Measurements from ENCODE around the gene HK2. TPM values are rescaled to one million over a fixed set of nuclear protein-coding genes. Genes with fewer than 3 reads are reported as not detected.
A peak's percentile ranks its signal among the peaks of the same experiment; 100 is the strongest.

HK2 gene
- total and polyA plus RNA-seq, 2 of the 4 experiments (the other 2 are of a cell fraction): 17.4 to 20.9 TPM

GRCh38 chr2:74854401-74854800 lies 20.5 kb downstream of the HK2 start:
- intact Hi-C loops (cut with micrococcal nuclease): no loop called here
- no peak for ATAC-seq (ENCODE audit: low read depth)

More at GRCh38 chr2:74854401-74854800, 20.5 kb downstream of the HK2 start:
- Histone ChIP-seq H3K9me1 (ENCODE audit: insufficient read depth, low read length) (peaks cover 26% of the 10 kb centered on the region), H2BK15ac (ENCODE audit: low read depth, low read length) (no peak overlapping the region), H4K5ac (ENCODE audit: low read depth, low read length) (no peak overlapping the region), H2BK20ac (ENCODE audit: low read depth, low read length) (no peak overlapping the region), H2BK5ac (ENCODE audit: low read depth, low read length, poor library complexity, severe bottlenecking) (no peak overlapping the region), H2AFZ (replicated peaks; ENCODE audit: low read length, poor library complexity) (no peak overlapping the region), H3K79me1 (ENCODE audit: low read depth in 1 of 2, low read length in 2 of 2) (peaks cover 51 to 79% of the 10 kb centered on the region in 2 experiments), H3K27ac (ENCODE audit: insufficient read depth, low read length) (no peak overlapping the region), H4K8ac (ENCODE audit: low read depth in 2 of 2, low read length in 2 of 2) (no peak overlapping the region), H2AK9ac (replicated peaks; ENCODE audit: low read depth, low read length, poor library complexity) (no peak overlapping the region), H3K36me3 (ENCODE audit: control insufficient read depth, insufficient read depth, low read length) (peaks cover 27% of the 10 kb centered on the region), H4K91ac (ENCODE audit: insufficient read depth, low read depth, low read length) (no peak overlapping the region), H3K9ac (ENCODE audit: low read depth, low read length) (no peak overlapping the region), H3K4ac (ENCODE audit: low read depth, low read length) (no peak overlapping the region), H4K20me1 (ENCODE audit: insufficient read depth, low read length) (peaks cover 32% of the 10 kb centered on the region), H3K56ac (ENCODE audit: extremely low read depth, insufficient read depth, low read length) (no peak overlapping the region), H3K18ac (ENCODE audit: low read depth, low read length) (no peak overlapping the region), H3K4me3 (ENCODE audit: insufficient read depth, low read depth, low read length) (no peak overlapping the region), H3K27me3 (ENCODE audit: control insufficient read depth, insufficient read depth, low read length) (no peaks in the 10 kb centered on the region), H3K14ac (replicated peaks; ENCODE audit: low read depth, low read length) (no peak overlapping the region), H3K4me1 (ENCODE audit: control insufficient read depth, insufficient read depth, low read length) (peaks cover 23% of the 10 kb centered on the region), H2BK120ac (ENCODE audit: low read depth, low read length) (no peak overlapping the region), H3K4me2 (ENCODE audit: low read depth, low read length) (no peak overlapping the region), H3K23ac (ENCODE audit: low read depth, low read length) (no peak overlapping the region), H3K9me3 (ENCODE audit: control insufficient read depth, insufficient read depth, low read length) (no peaks in the 10 kb centered on the region), H2AK5ac (ENCODE audit: low read depth, low read length) (0 out of 2 replicates have a peak overlapping the region, but pooled peaks have one; percentile 7)
- no TSS peak for BruUV-seq (replicated peaks)
- dilution Hi-C loops (cut with HindIII; ENCODE audit: low sequenced_read_pairs, unreplicated experiment): no loop called here
- in situ Hi-C loops (cut with MboI; ENCODE audit: low sequenced_read_pairs): loop anchor here (25.0 kb wide), 1 partner anchor 367 kb away; the partner anchor contains the start of genes CCDC142, LBX2 and TTC31
- 100% methylated on average over 3 of the region's 4 CpGs; no CpG with 5 or more reads in 1 of the 2 experiments for WGBS, 2 experiments (ENCODE audit: extremely low coverage in 2 of 2, insufficient read length in 1 of 2)
- no peak for TF ChIP-seq MAZ (IDR thresholded peaks at IDR 0.05; ENCODE audit: borderline replicate concordance, low read depth, low read length)
- no peak for TF ChIP-seq NFE2L2 (IDR thresholded peaks at IDR 0.05; ENCODE audit: low read depth, low read length)
- TF ChIP-seq RFX5 (IDR thresholded peaks at IDR 0.05; ENCODE audit: low read depth, low read length): no peak
- no peak for TF ChIP-seq MXI1 (IDR thresholded peaks at IDR 0.05; ENCODE audit: borderline replicate concordance, low read depth, low read length)
- TF ChIP-seq MAFK (IDR thresholded peaks at IDR 0.05; ENCODE audit: low read depth, low read length): no peak
- no peak for TF ChIP-seq CEBPB (IDR thresholded peaks at IDR 0.05; ENCODE audit: low read depth, low read length)
- TF ChIP-seq POLR2A (IDR thresholded peaks at IDR 0.05; ENCODE audit: low read depth, low read length): no peak
- no peak for TF ChIP-seq RCOR1 (IDR thresholded peaks at IDR 0.05; ENCODE audit: insufficient replicate concordance, low read length)
- TF ChIP-seq SMC3 (IDR thresholded peaks at IDR 0.05; ENCODE audit: low read depth, low read length): no peak
- no peak for TF ChIP-seq CTCF (conservative IDR thresholded peaks at IDR 0.05; ENCODE audit: low read depth, low read length)
- TF ChIP-seq BHLHE40 (IDR thresholded peaks at IDR 0.05; ENCODE audit: low read depth, low read length): no peak
- no peak for TF ChIP-seq CHD1 (IDR thresholded peaks at IDR 0.05; ENCODE audit: low read depth, low read length)
- TF ChIP-seq RAD21 (IDR thresholded peaks at IDR 0.05; ENCODE audit: low read length): no peak
- TF ChIP-seq FOS (IDR thresholded peaks at IDR 0.05; ENCODE audit: low read depth, low read length): no peak
- TF ChIP-seq USF2 (IDR thresholded peaks at IDR 0.05; ENCODE audit: low read depth, low read length): no peak
- DNase-seq: no peak
- CTCF ChIA-PET: no interaction called here
- POLR2A ChIA-PET (ENCODE audit: unreplicated experiment): no interaction called here

Data from IMR-90 (cell line).